GM12874 (cell line): Measurements from ENCODE around the gene EFS.

Source experiments
- TF ChIP-seq, protein P1 (sequence below): IDR thresholded peaks from 2 replicates; pipeline ENCODE4 v1.5.1; 2011; ENCODE audit warnings: low read depth, mild to moderate bottlenecking, control low read depth, low read length, moderate library complexity; ENCODE audit not compliant: insufficient read depth

EFS gene

DNA sequence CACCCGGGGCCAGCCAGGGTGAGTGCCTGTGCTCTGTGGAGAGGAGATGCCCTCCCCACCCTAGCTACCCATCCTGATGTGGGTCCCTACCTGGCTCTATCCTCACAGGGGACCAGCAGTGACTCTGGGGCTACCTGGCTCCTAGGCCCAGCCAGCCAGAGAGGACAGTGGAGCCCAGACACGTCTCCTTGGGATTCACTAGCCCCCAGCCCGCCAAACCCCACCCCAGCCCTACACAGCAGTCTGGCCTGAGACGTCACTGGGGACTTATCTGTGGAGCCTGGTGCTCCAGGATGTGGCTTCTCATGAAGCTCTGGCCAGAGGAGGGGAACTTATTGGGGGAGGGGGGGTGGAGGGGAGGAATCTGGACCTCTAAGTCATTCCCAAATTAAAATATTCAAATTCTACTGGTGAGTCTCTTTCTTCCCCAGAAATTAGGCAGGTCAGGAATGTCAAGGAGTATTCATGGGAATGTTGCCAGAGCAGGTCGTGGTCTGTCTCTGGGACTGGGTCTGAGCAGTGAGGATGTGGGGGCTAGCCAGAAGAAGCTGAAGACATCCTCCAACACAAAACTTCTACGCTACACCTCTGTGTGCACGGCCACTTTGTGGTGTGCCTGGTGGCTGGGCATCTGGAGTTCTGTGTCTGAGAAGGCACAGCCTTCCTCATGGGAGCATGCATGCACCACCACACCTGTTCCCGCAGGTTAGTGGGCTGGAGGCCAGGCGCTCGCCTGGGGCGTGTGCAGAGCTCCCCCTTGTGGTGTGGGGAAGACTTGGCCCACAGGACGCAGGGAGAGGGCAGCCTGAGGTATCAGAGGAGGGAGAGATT lies 14.6 kb upstream of the EFS start:
- TF ChIP-seq, protein P1, sequence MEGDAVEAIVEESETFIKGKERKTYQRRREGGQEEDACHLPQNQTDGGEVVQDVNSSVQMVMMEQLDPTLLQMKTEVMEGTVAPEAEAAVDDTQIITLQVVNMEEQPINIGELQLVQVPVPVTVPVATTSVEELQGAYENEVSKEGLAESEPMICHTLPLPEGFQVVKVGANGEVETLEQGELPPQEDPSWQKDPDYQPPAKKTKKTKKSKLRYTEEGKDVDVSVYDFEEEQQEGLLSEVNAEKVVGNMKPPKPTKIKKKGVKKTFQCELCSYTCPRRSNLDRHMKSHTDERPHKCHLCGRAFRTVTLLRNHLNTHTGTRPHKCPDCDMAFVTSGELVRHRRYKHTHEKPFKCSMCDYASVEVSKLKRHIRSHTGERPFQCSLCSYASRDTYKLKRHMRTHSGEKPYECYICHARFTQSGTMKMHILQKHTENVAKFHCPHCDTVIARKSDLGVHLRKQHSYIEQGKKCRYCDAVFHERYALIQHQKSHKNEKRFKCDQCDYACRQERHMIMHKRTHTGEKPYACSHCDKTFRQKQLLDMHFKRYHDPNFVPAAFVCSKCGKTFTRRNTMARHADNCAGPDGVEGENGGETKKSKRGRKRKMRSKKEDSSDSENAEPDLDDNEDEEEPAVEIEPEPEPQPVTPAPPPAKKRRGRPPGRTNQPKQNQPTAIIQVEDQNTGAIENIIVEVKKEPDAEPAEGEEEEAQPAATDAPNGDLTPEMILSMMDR, result peak; percentile 93

DNA sequence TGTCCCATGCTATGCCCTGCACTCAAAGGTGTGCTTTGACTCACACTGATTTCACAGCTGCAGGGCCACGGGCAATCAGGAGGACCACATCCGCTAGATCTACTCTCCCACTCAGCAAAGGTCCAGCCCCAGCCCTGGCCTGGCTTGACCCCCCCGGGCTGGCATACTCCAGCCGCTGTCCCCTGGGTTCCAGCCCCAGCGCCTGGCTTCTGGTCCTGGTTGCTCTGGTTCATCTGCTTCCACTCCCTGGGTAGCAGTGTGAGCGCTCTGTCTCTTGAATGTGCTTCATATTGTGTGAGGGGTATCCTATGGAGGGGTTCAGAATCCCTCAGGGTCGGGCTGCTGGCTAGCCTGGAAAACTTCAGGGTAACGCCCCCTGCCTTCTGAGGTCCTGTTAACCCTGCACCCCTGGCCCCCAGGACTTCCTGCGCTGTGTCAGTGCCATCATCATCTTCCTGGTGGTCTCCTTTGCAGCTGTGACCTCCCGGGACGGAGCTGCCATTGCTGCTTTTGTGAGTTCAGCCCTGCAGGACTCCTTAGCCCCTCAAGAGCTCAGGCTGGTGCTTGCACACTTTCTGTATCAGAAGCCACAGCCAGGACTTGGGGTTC lies 13.7 kb upstream of the EFS start:
- TF ChIP-seq, protein P1, result no peak

DNA sequence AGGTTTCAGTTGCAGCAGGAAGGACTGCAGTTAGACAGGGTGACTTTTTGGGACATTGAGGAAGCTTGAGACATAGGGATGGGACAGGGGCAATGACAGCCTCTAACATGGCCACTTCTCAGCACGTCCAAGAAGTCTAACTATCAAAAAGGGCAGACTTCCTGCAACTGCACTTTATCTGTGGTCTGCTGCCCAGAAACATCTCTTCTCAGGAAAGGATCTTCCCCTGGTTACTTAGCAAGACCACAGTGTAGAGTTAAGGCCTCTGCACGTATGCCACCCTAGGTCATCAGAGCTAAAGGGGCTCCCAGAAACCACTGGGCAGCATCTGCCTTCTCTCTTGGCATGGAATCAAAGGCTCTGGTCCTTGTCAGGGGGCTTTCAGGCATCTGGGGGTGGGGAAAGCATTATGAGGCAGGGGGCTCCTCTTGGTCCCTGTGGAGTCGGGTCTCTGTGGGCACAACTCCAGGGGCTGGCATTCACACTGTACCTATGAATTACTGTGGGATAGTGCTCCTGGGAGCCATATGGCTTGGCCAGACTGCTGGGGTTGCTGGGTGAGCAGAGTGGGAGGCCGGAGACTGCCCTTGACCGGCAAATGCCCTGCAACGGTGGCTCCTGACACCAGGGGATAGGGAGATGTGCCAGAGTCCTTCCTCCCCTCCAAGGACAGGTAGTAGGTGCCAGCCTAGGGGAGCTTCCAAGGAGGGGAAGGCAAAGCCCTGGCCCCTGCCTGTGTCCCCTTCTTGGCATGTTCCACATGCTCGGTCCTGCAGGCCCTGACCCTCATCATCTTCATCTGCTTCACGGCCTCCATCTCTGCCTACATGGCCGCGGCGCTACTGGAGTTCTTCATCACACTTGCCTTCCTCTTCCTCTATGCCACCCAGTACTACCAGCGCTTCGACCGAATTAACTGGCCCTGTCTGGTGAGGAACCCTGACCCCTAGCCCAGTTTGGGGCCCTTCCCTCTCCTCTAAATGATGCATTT lies 12.9 kb upstream of the EFS start:
- TF ChIP-seq, protein P1, result no peak

DNA sequence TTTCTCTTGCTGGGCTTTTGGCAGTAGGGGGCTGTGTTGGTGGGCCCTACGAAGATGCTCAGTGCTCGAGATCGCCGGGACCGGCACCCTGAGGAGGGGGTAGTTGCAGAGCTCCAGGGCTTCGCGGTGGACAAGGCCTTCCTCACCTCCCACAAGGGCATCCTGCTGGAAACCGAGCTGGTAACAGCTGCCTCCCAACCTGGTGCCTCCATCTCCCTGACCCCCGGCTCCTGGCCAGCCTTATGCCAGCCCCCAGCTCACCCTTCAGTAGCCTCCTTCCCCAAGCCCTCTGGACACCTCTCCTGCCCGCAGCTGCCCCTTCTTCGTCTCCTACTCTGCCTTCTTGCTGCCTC lies 12.2 kb upstream of the EFS start:
- TF ChIP-seq, protein P1, result no peak

DNA sequence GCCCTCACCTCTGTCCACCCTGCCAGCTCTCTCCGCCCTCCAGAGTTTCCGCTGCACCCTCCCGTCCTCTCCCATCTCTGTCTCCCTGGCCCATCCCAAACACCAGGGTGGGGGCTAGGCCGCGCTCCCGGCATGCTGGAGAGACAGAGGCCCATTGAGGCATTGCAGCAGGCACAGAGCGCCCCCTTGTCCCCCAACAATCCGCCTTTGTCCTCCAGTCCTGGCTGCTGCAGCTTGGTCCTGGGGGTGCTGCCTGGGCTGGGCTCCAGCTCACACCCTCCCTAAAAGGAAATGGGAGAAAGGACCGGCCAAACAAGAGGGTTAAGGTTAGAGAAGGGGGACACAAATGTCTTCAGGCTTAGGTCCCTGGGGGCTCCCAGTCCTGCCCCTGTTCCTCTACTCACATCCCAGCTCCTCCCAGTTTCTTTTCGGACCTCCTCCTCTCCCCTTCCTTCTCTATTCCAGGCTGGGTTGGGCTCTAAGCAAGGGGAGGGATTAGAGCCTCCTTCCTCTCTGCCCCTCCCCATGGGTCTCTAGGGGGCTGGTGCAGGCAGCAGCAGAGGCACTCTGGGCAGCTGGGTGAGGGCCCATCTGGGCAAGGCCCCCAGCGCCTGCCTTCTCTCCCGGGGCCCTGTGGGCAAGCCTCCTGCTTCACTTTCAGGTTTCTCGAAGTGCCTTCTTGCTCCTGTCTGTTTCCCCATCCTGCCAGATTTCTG lies 11.7 kb upstream of the EFS start, which contains the start of gene CMTM5:
Gene CMTM5, plus strand, starts transcription at position 565 of the 716 bp plus-strand sequence. CDS start 206 bp downstream, outside the sequence.
- TF ChIP-seq, protein P1, result no peak

GRCh38 chr14:23375527-23376251 lies 10.7 kb upstream of the EFS start:
- TF ChIP-seq, protein P1, result no peak
